ENCODE measurements around the gene MED27.

- TF ChIP-seq CTCF (IDR thresholded peaks at IDR 0.05) (no peak), POLR2AphosphoS5 (IDR thresholded peaks at IDR 0.05; ENCODE audit: low read depth, low read length) (no peak), REST (IDR thresholded peaks at IDR 0.05; ENCODE audit: insufficient read depth in 1 of 2, low read depth in 2 of 2, low read length in 1 of 2) (no peak), SIN3A (IDR thresholded peaks at IDR 0.05; ENCODE audit: borderline replicate concordance, insufficient read depth, low read depth, low read length) (no peak), TCF7L2 (IDR thresholded peaks at IDR 0.05; ENCODE audit: low read depth, low read length) (no peak)
Measured at GRCh38 chr9:131937451-131937850, 142.2 kb downstream of the MED27 start.

All from Panc1 (cell line).